ENCODE results near the gene TCP11. TPM values are rescaled to one million over a fixed set of nuclear protein-coding genes. Genes with fewer than 3 reads are reported as not detected.
"Not testable (repeated sequence)": the region's sequence is repeated elsewhere in the genome, so short reads cannot be mapped to it uniquely, and the experiment has no call there.

Gene TCP11
- total RNA-seq, 2 experiments from 2014 or later = not detected

GRCh38 chr6:35140639-35141006 is 516 bp downstream of the TCP11 start:
- no peaks in the 10 kb centered on the region for H3K9me3 Mint-ChIP-seq
- H3K4me1 Mint-ChIP-seq (ENCODE audit: low read depth) = peaks cover 15% of the 10 kb centered on the region
- ChIA-PET CTCF (interaction anchor here (0.7 to 4.2 kb wide), 32 partner anchors 8 to 680 kb away, joined by 3 to 86 read pairs (median 4); partner anchors contain the start of gene BLTP3A), POLR2A (no interaction called here)
- no peak overlapping the region for H3K27ac Mint-ChIP-seq
- no peaks in the 10 kb centered on the region for H3K36me3 Mint-ChIP-seq
- DNase-seq = no peak
- H3K4me3 Mint-ChIP-seq = no peak overlapping the region
- H3K27me3 Mint-ChIP-seq = peaks cover 17% of the 10 kb centered on the region
- intact Hi-C loops (cut with micrococcal nuclease) = loop anchor here (1.0 kb wide), 1 partner anchor 154 kb away; no protein-coding TSS in a partner anchor

DNA sequence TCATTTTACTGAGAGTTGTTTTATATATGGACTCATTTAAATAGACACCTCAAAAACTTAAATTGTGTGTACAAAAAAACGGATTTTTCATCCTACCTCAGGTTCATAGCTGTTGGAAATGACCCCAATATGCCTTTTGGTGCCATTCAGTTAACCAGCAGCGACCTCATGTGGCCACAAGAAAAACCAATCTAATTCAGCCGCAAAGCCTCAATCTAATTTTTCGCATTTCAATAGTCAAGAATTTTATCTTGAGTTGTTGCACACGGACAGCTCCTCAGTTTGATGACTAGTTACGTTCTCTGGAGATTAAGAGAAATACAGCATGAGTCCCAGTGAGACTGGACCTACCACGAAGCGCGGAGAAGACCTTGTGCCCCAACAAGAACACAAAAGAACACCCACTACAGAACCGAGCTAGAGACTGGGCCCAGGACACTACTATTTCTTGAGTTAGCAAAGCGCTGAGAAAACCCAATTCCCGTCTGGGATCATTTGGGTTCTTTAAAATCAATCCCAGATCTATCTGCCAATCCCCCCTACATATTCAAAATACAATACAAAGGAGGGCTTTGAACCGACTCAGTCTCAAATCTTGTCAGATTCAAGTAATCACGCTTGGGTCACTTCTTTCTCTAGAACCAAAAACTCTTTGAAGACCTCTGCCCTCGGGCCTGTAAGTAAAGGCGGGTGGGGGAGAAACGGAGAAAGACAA is 1.1 kb downstream of the TCP11 start:
- H3K36me3 Mint-ChIP-seq = no peaks in the 10 kb centered on the region
- peaks cover 17% of the 10 kb centered on the region for H3K27me3 Mint-ChIP-seq
- POLR2A ChIA-PET = no interaction called here
- no peaks in the 10 kb centered on the region for H3K9me3 Mint-ChIP-seq
- H3K27ac Mint-ChIP-seq = no peak overlapping the region
- no peak overlapping the region for H3K4me3 Mint-ChIP-seq
- CTCF ChIA-PET = interaction anchor here (0.6 to 4.2 kb wide), 48 partner anchors 9 to 681 kb away, joined by 3 to 86 read pairs (median 4); partner anchors contain the start of gene BLTP3A
- peaks cover 15% of the 10 kb centered on the region for H3K4me1 Mint-ChIP-seq (ENCODE audit: low read depth)
- intact Hi-C loops (cut with micrococcal nuclease) = loop anchor here (1.0 kb wide), 1 partner anchor 154 kb away; no protein-coding TSS in a partner anchor
- peak; percentile 62 for DNase-seq

- POLR2A ChIA-PET = no interaction called here
- no peak overlapping the region for H3K4me3 Mint-ChIP-seq
Measured at GRCh38 chr6:35139470-35139869, 1.7 kb downstream of the TCP11 start.

GRCh38 chr6:35138191-35138590 is 2.9 kb downstream of the TCP11 start:
- intact Hi-C loops (cut with micrococcal nuclease); H3K36me3 Mint-ChIP-seq; DNase-seq; H3K4me3 Mint-ChIP-seq; H3K9me3 Mint-ChIP-seq; H3K27ac Mint-ChIP-seq; POLR2A ChIA-PET: not testable (repeated sequence)
- H3K27me3 Mint-ChIP-seq = peaks cover 17% of the 10 kb centered on the region
- CTCF ChIA-PET = interaction anchor here (1.2 to 1.6 kb wide), 2 partner anchors 103 to 151 kb away, joined by 3 to 6 read pairs; no protein-coding TSS in a partner anchor
- H3K4me1 Mint-ChIP-seq (ENCODE audit: low read depth) = peaks cover 15% of the 10 kb centered on the region

More at GRCh38 chr6:35139470-35139869, 1.7 kb downstream of the TCP11 start:
- CTCF ChIA-PET = interaction anchor here (0.6 to 4.2 kb wide), 45 partner anchors 9 to 680 kb away, joined by 3 to 86 read pairs (median 4); partner anchors contain the start of gene BLTP3A
- Mint-ChIP-seq H3K4me1 (ENCODE audit: low read depth) (peaks cover 15% of the 10 kb centered on the region), H3K27ac (no peak overlapping the region), H3K9me3 (no peaks in the 10 kb centered on the region), H3K36me3 (no peaks in the 10 kb centered on the region), H3K27me3 (peaks cover 17% of the 10 kb centered on the region)
- no peak for DNase-seq
- intact Hi-C loops (cut with micrococcal nuclease) = no loop called here

DNA sequence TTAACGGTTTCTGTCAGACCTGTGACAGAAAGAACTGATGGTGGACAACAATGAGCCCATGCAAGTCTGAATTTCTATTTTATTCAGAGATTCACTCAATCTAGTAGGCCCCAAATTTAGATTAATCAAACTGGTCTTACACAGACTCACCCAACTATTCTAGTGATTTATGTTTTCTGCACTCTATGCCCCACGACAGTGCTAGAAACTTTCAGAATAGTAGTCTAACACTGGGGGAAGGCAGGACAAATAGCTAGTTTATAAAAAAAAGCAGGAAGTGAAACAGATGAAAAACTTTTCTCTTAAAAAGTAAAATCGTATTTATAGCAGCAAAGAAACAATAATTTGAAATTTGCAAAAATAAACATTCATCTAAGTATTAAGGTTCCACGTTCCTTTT is 5.0 kb downstream of the TCP11 start:
- no peak overlapping the region for H3K27ac Mint-ChIP-seq
- no peak overlapping the region for H3K4me3 Mint-ChIP-seq
- H3K4me1 Mint-ChIP-seq (ENCODE audit: low read depth) = peaks cover 10% of the 10 kb centered on the region
- no peaks in the 10 kb centered on the region for H3K36me3 Mint-ChIP-seq
- POLR2A ChIA-PET = no interaction called here
- no peaks in the 10 kb centered on the region for H3K9me3 Mint-ChIP-seq
- DNase-seq = no peak
- intact Hi-C loops (cut with micrococcal nuclease) = no loop called here
- CTCF ChIA-PET = interaction anchor here (0.7 to 1.4 kb wide), 2 partner anchors 105 to 150 kb away, joined by 4 to 5 read pairs; no protein-coding TSS in a partner anchor
- peaks cover 15% of the 10 kb centered on the region for H3K27me3 Mint-ChIP-seq

DNA sequence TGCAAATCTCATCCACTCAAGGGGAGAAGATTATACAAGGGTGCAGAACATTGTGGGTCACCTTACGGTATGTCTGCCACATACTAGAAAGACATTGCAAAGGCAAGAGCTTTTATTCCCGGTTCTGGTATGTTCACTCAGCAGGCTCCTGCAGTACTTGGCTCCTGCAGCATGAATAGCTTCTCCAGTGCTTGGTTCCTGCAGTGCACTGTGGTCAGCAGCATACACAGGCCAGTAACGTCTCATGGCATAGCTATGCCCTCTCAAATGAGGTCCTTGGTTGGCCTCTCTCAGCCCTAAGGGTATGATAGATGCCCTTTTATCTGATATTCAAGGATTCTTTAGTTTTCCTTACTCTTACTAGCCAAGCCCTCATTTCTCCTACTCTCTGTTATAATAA is 12.6 kb downstream of the TCP11 start:
- Mint-ChIP-seq H3K36me3 (no peaks in the 10 kb centered on the region), H3K27me3 (peaks cover 7% of the 10 kb centered on the region), H3K4me1 (ENCODE audit: low read depth) (no peaks in the 10 kb centered on the region), H3K9me3 (no peaks in the 10 kb centered on the region), H3K27ac (no peak overlapping the region), H3K4me3 (no peak overlapping the region)
- intact Hi-C loops (cut with micrococcal nuclease) = no loop called here
- ChIA-PET POLR2A (no interaction called here), CTCF (interaction anchor here (0.9 to 3.1 kb wide), 2 partner anchors 11 to 112 kb away, joined by 3 to 18 read pairs; no protein-coding TSS in a partner anchor)
- no peak for DNase-seq

DNA sequence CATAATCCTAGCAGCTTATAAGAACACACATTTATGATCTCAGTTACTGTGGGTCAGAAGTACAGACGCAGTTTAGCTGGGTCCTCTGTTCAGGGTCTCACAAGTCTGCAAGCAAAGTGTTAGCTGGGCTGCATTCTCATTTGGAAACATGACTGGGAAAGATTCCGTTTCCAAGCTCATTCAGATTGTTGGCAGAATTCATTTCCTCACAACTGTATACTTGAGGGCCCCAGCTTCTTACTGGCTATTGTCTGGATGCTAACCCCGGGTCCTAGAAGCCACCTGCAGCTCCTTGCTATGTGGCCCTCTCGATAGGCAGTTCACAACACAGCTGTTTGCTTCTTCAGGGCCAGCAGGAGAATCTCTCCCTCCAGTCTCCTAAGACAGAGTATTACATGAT is 13.1 kb downstream of the TCP11 start:
- Mint-ChIP-seq H3K36me3 (peaks cover 1% of the 10 kb centered on the region), H3K4me1 (ENCODE audit: low read depth) (no peaks in the 10 kb centered on the region), H3K4me3 (no peak overlapping the region), H3K27me3 (peaks cover 7% of the 10 kb centered on the region), H3K27ac (no peak overlapping the region), H3K9me3 (peaks cover 1% of the 10 kb centered on the region)
- POLR2A ChIA-PET = interaction anchor here (0.8 kb wide), 1 partner anchor 668 kb away, joined by 3 read pairs; no protein-coding TSS in a partner anchor
- intact Hi-C loops (cut with micrococcal nuclease) = no loop called here
- CTCF ChIA-PET = interaction anchor here (3.1 kb wide), 1 partner anchor 12 kb away, joined by 18 read pairs; no protein-coding TSS in a partner anchor
- DNase-seq = no peak

DNA sequence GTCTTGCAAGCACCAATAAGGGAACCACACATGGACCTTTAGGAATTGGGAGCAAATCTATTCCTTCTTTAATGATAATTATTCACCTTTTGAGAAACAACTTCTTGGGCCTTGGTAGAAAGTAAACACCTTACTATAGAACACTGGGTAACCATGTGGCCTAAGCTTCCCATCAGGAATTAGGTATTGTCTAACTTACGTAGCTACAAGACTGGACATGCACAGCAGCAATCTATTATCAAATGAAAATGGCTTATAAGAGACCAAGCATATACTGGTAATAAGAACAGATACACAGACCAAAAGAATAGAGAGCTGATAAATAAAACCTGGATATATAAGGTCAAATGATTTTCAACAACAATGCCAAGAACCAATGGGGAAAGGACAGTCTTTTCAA is 16.8 kb downstream of the TCP11 start:
- Mint-ChIP-seq H3K4me1 (ENCODE audit: low read depth) (no peaks in the 10 kb centered on the region), H3K27ac (no peak overlapping the region), H3K36me3 (peaks cover 2% of the 10 kb centered on the region), H3K4me3 (no peak overlapping the region), H3K27me3 (peaks cover 5% of the 10 kb centered on the region), H3K9me3 (peaks cover 5% of the 10 kb centered on the region)
- DNase-seq = no peak
- ChIA-PET CTCF (no interaction called here), POLR2A (no interaction called here)
- intact Hi-C loops (cut with micrococcal nuclease) = no loop called here

DNA sequence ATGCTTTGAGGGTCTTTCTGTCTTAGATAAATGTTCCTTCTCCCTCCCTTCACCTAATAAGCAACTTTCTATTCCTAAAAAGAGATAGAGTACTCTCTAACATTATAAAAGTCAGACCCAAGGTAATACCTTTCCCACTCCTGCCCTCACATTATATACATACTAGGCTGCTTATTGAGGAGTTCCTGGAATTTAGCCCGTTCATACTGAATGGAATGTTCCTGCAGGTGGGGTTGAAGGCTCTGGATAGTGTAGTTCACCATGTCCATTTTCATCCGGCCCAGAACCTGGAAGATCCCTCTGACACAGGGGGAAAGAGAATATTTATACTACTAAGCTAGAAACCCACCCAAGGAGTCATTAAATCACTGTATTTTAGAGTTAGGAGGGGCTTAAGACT is 20.4 kb downstream of the TCP11 start:
- CTCF ChIA-PET = no interaction called here
- POLR2A ChIA-PET = no interaction called here
- H3K4me3 Mint-ChIP-seq = no peak overlapping the region
- no peak for DNase-seq
- H3K4me1 Mint-ChIP-seq (ENCODE audit: low read depth) = no peaks in the 10 kb centered on the region
- peaks cover 5% of the 10 kb centered on the region for H3K9me3 Mint-ChIP-seq
- H3K36me3 Mint-ChIP-seq = peaks cover 2% of the 10 kb centered on the region
- intact Hi-C loops (cut with micrococcal nuclease) = no loop called here
- H3K27me3 Mint-ChIP-seq = peaks cover 4% of the 10 kb centered on the region
- no peak overlapping the region for H3K27ac Mint-ChIP-seq

GRCh38 chr6:35108309-35108885 is 32.7 kb downstream of the TCP11 start:
- intact Hi-C loops (cut with micrococcal nuclease) = no loop called here
- POLR2A ChIA-PET = no interaction called here
- CTCF ChIA-PET = no interaction called here
- Mint-ChIP-seq H3K27me3 (peaks cover 3% of the 10 kb centered on the region), H3K36me3 (no peaks in the 10 kb centered on the region), H3K4me1 (ENCODE audit: low read depth) (no peaks in the 10 kb centered on the region), H3K4me3 (no peak overlapping the region), H3K27ac (no peak overlapping the region), H3K9me3 (peaks cover 6% of the 10 kb centered on the region)
- DNase-seq = no peak

DNA sequence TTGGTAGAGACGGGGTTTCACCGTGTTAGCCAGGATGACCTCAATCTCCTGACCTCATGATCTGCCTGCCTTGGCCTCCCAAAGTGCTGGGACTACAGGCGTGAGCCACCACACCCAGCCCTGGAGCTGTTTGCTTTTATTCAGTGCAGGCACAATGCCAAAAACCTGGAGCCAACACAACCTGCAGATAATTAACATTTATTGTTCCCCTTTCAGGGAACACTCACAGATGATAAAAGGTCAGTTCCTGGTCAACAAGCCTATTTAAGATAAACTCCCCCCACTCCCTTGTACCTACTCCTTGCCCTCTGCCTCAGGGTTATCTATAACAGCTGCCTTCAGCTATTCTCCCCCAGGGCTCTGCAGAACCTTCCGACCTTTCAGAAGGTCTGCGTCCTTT is 33.4 kb downstream of the TCP11 start:
- intact Hi-C loops (cut with micrococcal nuclease); DNase-seq; H3K4me1 Mint-ChIP-seq (ENCODE audit: low read depth); H3K9me3 Mint-ChIP-seq; H3K36me3 Mint-ChIP-seq; H3K4me3 Mint-ChIP-seq; H3K27ac Mint-ChIP-seq; H3K27me3 Mint-ChIP-seq; POLR2A ChIA-PET: not testable (repeated sequence)
- CTCF ChIA-PET = interaction anchor here (1.3 kb wide), 1 partner anchor 32 kb away, joined by 6 read pairs; no protein-coding TSS in a partner anchor

GRCh38 chr6:35107208-35107607 is 33.9 kb downstream of the TCP11 start:
- intact Hi-C loops (cut with micrococcal nuclease); H3K36me3 Mint-ChIP-seq; H3K9me3 Mint-ChIP-seq; POLR2A ChIA-PET; H3K4me1 Mint-ChIP-seq (ENCODE audit: low read depth); H3K27me3 Mint-ChIP-seq: not testable (repeated sequence)
- CTCF ChIA-PET = interaction anchor here (0.9 to 1.3 kb wide), 3 partner anchors 32 to 98 kb away, joined by 3 to 6 read pairs (median 4); no protein-coding TSS in a partner anchor
- peak; percentile 60 for DNase-seq
- Mint-ChIP-seq H3K27ac (peak overlapping the region; percentile 67), H3K4me3 (peak overlapping the region; percentile 14)
